K562 (cell line): Measurements from ENCODE around the gene NLRC3.

Experiments used
- ESRRB ChIP-seq: fragments of 250-450 bp; sonication (Bioruptor Pico); IDR thresholded peaks from 2 replicates; pipeline ENCODE4 v1.5.0; 2020; ENCODE audit warnings: mild to moderate bottlenecking, moderate library complexity, borderline replicate concordance
- RBM34 ChIP-seq: fragments of 200-400 bp; formaldehyde crosslinking; IDR thresholded peaks from 2 replicates; pipeline ENCODE4 v1.6.1; 2018; ENCODE audit warnings: low read length, borderline replicate concordance; ENCODE audit not compliant: insufficient read depth
- SMAD3 ChIP-seq: fragments of 450-650 bp; formaldehyde crosslinking; conservative IDR thresholded peaks from 2 replicates; pipeline ENCODE4 v1.4.0; 2020; ENCODE audit warnings: mild to moderate bottlenecking
- TBP ChIP-seq: optimal IDR thresholded peaks from 2 replicates; pipeline ENCODE3; 2011; ENCODE audit warnings: low read depth, low read length, improper control_type of control experiment
- ZNF512 ChIP-seq: IDR thresholded peaks from 2 replicates; pipeline ENCODE4 v1.6.1; 2016; ENCODE audit warnings: missing genetic modification characterization, missing compliant biosample characterization

GRCh38 chr16:3580251-3580651 lies 3.0 kb upstream of the NLRC3 start:
- TF ChIP-seq SMAD3 (CRISPR knock-in tag) = no peak
- no peak for TF ChIP-seq ESRRB (CRISPR knock-in tag)
- no peak for TF ChIP-seq TBP
- no peak for TF ChIP-seq RBM34
- no peak for TF ChIP-seq ZNF512 (tag)
